ENCODE data around the gene HOXD11. TPM values are rescaled to one million over a fixed set of nuclear protein-coding genes. Genes with fewer than 3 reads are reported as not detected.

The HOXD11 gene
- total RNA-seq, 1 experiment from 2014 or later = not detected

DNA sequence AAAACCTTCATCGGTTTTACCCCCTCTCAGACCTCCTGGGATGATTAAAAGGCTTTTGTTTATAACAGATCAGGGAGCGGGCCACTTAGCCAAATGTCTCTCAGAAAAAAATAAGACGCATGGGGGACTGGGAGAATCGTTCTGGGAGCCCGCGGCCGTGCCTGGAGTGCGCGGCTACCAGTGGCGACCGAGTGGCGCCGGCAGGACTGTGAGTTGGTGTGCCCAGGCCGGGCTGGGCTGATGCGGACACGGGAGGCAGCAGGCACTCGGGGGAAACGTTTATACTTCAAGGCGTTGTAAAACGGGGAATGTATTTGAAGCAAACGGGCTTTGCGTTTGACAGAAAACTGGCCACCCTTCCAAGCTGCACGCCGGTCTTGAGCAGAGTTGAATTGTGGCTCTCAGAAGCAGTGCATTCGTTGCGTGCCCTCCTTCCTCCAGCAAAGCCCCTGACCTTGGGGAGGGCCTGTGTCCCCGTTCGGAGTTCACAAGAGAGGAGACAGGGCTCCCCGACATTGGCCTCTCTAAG lies 4.8 kb downstream of the HOXD11 start:
- Histone ChIP-seq H3K36me3 (no peaks in the 10 kb centered on the region), H3K9me3 (replicated peaks) (peaks cover 4% of the 10 kb centered on the region; the same call in 1 of the 2 replicates), H3K4me3 (no peak overlapping the region), H3K27me3 (replicated peaks) (peaks cover 73% of the 10 kb centered on the region), H3K4me1 (replicated peaks) (peaks cover 8% of the 10 kb centered on the region), H3K27ac (no peak overlapping the region)
- DNase-seq (ENCODE audit: low read depth in 1 of 2, low spot score in 2 of 2) = no peak

DNA sequence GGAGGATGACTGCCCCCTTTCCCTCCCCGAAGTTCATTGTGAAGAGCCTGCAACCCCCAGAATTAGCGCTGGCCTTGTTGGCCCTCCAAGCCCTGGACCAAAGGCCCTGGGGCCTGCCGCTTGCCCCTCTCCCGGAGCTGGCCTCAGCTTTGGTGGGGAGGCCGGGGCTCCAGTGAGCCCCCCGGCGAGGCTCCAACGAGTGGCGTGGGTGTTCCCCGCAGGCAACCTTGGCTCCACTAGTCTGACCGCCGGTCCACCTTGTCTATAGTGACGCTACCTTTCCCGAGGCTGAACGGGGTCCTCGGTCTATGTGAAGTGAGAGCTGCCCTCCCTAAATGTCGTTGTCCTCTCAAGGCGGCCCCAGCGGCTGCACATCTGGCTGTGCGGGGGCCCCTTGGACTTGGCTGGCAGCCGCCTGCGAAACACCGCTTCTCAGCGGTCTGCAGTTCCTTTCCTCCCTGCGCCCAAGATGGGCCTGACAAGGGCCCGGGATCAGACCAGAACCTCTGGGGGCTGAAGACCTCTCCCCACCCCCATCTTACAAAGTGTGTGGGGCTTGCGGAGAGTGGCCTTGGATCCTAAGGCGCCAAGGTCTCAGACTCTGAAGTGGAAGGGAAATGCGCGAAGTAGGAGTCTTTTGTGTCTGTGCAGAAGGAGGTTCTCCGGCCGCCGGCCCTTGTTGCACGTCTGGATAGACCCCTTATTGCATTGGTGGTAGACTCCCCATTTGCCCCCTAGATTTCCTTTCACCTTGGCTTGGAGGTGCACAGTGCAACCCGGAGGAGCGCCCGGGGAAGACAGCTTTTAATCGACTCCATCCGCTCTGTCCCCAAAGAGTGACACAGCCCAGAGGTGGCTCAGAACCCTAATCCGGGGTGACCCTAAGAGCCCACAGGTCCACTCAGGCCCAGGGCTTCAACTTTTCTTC lies 5.6 kb downstream of the HOXD11 start:
- DNase-seq (ENCODE audit: low read depth in 1 of 2, low spot score in 2 of 2) = no peak
- Histone ChIP-seq H3K9me3 (replicated peaks) (no peaks in the 10 kb centered on the region), H3K27ac (no peak overlapping the region), H3K4me1 (replicated peaks) (peaks cover 3% of the 10 kb centered on the region), H3K4me3 (no peak overlapping the region), H3K36me3 (no peaks in the 10 kb centered on the region), H3K27me3 (replicated peaks) (peaks cover 76% of the 10 kb centered on the region)

DNA sequence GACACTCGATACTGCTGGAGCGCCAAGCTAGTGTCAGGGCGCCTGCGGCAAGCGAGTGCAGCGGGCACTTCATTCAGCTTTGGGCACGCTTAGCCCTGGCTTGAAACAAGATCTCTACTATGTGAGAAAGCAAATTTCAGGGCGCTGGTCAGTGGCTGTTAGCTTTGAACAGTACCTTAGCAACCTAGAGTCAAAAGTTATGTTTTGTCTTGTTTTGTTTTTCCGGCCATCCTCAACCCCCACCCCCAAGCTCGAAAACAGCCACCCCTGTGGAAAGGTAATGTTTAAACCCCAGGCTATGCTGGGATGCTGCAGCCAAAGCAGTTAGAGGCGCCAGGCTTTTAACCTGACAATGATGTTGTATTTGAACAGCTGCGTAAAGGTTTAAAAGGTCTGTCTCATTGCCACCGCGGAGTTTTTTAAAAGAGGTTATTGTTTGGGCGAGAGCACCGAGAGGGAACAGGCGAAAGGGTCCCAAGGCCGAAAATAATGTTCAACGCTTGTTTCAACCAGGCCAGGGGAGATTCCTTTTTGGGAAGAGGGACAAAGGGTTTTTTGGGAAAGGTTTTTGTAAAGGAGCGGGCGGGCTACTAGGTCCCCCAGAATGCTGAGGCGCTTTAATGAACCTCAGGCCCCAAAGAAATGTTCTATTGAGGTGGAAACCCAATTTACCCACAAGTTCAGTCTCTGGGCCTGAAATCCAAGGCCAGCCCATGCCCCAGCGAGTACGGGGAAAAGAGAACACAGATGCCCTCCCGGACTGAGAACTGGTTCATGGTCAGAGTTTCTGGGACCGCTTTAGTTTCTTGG lies 7.2 kb downstream of the HOXD11 start:
- no peak for DNase-seq (ENCODE audit: low read depth in 1 of 2, low spot score in 2 of 2)
- H3K4me3 ChIP-seq = no peak overlapping the region
- no peaks in the 10 kb centered on the region; the same call in 1 of the 2 replicates for H3K4me1 ChIP-seq (replicated peaks)
- no peak overlapping the region for H3K27ac ChIP-seq
- H3K27me3 ChIP-seq (replicated peaks) = peaks cover 74% of the 10 kb centered on the region
- no peaks in the 10 kb centered on the region for H3K36me3 ChIP-seq
- H3K9me3 ChIP-seq (replicated peaks) = no peaks in the 10 kb centered on the region

DNA sequence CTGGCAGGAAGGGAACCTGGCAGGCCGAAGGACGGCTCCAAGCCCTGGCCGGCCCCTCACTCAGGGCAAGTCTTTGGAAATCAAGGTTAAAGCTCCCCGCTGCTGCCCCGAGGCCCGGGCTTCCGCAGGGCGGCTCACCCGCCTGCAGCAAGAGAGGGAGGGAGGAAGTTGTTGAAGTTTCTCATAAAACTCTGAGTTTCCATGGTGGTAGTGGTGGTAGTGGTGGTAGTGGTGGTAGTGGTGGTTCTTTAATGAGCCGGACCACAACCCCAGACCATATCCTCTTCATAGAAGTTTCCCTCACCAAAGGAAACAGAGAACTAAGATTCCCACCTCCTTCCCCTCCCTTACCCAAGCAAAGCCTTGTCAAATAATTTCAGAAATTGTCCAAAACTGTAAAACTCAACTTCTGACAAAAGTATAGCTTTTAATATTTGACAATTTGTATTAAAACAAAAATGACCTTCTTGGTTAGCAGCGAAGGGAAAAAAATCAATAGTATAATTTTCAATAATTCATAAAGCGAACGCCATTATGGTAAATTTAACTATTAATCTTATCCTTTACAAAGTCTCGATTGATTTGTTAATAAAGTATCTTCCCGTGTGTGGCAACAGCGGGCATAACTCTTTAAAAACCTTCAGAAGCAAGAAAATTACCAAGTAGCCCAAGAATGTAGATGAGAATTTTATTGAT lies 8.0 kb downstream of the HOXD11 start:
- no peak for DNase-seq (ENCODE audit: low read depth in 1 of 2, low spot score in 2 of 2)
- Histone ChIP-seq H3K4me1 (replicated peaks) (no peaks in the 10 kb centered on the region; the same call in 1 of the 2 replicates), H3K4me3 (no peak overlapping the region), H3K9me3 (replicated peaks) (no peaks in the 10 kb centered on the region), H3K27ac (no peak overlapping the region), H3K36me3 (no peaks in the 10 kb centered on the region), H3K27me3 (replicated peaks) (peaks cover 70% of the 10 kb centered on the region)

DNA sequence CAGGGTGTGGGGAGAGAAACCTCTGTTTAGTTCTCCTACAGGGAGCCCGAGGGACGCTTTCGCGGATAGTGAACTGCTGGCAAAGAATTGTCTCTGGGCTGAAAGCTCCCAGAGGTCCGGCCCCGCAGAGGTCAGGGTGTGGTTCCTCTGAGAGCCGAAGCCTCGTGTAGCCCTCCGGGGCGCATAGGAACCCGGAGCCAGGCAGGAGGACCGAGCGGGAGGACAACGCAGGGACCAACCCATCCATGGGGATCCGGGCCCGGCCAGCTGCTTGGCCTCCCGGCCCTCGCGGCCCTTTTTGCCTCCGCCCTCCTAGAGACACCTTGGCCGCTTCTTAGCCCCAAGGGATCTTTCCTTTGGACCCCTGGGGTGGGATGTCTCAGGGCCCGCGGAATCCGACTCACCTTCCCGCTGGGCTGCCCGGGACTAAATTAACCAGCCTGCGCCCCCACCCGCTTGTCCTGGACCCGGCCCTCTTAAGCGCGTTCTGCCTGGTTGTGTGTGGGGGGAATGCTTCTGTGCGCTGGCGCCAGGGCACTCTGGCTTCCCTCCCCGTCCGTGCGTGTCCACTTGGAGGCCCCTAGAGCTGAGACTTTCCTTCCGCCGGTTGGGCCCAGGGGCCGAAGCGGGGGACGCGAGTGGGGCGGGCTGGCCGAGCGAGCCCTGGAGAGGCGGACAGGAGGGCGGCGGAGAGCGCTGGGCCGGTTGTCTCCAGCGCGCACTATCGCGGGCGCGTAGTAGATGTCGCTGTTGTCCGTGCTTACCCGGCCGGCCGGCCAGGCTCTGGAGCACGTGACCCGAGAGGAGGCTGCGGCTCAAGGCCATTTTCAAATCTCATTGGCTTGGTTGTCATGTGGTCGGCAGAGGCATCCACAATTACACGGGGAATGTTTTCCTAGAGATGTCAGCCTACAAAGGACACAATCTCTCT lies 9.1 kb downstream of the HOXD11 start, which contains the start of gene HOXD10:
Gene HOXD10, plus strand, starts transcription at position 896 of the 931 bp plus-strand sequence. CDS start 56 bp downstream, outside the sequence.
- Histone ChIP-seq H3K27me3 (replicated peaks) (peaks cover 63% of the 10 kb centered on the region), H3K36me3 (no peaks in the 10 kb centered on the region), H3K9me3 (replicated peaks) (no peaks in the 10 kb centered on the region), H3K27ac (no peak within 1 kb of the TSS), H3K4me1 (replicated peaks) (no peaks in the 10 kb centered on the region; the same call in 1 of the 2 replicates), H3K4me3 (no peak within 1 kb of the TSS)
- no peak for DNase-seq (ENCODE audit: low read depth in 1 of 2, low spot score in 2 of 2)

DNA sequence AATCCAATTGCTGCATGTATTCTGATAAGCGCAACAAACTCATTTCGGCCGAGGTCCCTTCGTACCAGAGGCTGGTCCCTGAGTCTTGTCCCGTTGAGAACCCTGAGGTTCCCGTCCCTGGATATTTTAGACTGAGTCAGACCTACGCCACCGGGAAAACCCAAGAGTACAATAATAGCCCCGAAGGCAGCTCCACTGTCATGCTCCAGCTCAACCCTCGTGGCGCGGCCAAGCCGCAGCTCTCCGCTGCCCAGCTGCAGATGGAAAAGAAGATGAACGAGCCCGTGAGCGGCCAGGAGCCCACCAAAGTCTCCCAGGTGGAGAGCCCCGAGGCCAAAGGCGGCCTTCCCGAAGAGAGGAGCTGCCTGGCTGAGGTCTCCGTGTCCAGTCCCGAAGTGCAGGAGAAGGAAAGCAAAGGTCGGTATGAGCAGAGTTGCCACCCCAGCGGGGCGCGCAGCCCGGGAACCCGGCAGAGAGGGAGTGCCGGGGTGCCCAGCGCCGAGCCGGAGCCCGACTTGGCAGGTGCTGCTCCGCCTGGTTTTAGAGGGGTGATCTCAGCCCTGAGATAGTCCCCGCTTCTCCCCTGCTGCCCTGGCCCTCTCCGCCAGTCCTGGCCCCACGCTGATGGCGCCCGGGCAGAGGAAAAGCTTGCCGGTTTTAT lies 10.2 kb downstream of the HOXD11 start:
- Histone ChIP-seq H3K27ac (no peak overlapping the region), H3K4me3 (no peak overlapping the region), H3K36me3 (no peaks in the 10 kb centered on the region), H3K4me1 (replicated peaks) (peaks cover 4% of the 10 kb centered on the region; the same call in 1 of the 2 replicates), H3K27me3 (replicated peaks) (peaks cover 59% of the 10 kb centered on the region), H3K9me3 (replicated peaks) (no peaks in the 10 kb centered on the region)
- no peak for DNase-seq (ENCODE audit: low read depth in 1 of 2, low spot score in 2 of 2)

DNA sequence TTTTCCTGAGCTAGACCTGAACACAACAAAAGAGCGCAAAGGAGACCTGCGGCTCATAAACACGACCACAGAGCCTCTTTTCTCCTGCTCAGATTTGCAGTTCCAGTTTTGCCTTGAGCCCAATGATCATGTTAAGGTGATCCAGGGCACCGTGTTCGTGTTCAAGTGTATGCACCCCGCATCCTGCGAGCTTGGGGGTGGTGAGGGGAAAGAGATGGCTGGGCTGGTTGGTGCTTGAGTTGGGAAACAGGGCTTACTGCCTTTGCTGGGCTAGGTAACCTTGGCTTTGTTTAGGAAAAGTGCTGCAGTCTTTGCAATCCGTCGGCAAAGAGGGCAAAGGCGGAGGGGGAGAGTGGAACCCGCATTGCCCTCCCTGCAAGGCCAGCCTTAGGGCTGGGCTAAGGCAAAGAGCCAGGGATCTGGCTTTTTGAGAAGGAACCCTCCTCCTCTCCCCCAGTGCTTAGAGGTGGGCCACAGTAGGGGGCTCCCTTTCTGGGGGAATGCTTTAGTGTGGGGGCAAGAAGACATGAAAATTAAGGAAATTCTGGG lies 10.8 kb downstream of the HOXD11 start:
- Histone ChIP-seq H3K4me1 (replicated peaks) (peaks cover 5% of the 10 kb centered on the region), H3K36me3 (no peaks in the 10 kb centered on the region), H3K27me3 (replicated peaks) (peaks cover 58% of the 10 kb centered on the region), H3K4me3 (no peak overlapping the region), H3K9me3 (replicated peaks) (no peaks in the 10 kb centered on the region), H3K27ac (no peak overlapping the region)
- no peak for DNase-seq (ENCODE audit: low read depth in 1 of 2, low spot score in 2 of 2)

DNA sequence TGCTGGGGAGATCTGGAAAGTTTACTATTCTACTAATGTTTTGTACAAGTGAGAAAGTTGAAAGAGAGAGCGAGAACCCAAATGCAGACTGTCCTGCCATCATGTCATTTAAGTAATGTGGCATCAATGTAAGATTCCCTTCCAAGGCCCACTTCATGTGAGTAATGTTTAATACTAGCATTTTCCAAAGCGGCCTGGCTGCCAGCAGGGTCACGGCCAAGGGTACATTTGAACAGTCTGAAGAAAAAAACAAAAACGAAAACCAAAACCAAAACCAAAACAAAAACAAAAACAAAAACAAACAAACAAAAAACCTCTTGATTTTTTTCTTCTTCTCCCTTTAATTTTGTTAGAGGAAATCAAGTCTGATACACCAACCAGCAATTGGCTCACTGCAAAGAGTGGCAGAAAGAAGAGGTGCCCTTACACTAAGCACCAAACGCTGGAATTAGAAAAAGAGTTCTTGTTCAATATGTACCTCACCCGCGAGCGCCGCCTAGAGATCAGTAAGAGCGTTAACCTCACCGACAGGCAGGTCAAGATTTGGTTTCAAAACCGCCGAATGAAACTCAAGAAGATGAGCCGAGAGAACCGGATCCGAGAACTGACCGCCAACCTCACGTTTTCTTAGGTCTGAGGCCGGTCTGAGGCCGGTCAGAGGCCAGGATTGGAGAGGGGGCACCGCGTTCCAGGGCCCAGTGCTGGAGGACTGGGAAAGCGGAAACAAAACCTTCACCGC lies 11.7 kb downstream of the HOXD11 start:
- no peak for DNase-seq (ENCODE audit: low read depth in 1 of 2, low spot score in 2 of 2)
- Histone ChIP-seq H3K9me3 (replicated peaks) (no peaks in the 10 kb centered on the region), H3K36me3 (no peaks in the 10 kb centered on the region), H3K4me3 (no peak overlapping the region), H3K4me1 (replicated peaks) (peaks cover 10% of the 10 kb centered on the region), H3K27me3 (replicated peaks) (peaks cover 54% of the 10 kb centered on the region), H3K27ac (no peak overlapping the region)

DNA sequence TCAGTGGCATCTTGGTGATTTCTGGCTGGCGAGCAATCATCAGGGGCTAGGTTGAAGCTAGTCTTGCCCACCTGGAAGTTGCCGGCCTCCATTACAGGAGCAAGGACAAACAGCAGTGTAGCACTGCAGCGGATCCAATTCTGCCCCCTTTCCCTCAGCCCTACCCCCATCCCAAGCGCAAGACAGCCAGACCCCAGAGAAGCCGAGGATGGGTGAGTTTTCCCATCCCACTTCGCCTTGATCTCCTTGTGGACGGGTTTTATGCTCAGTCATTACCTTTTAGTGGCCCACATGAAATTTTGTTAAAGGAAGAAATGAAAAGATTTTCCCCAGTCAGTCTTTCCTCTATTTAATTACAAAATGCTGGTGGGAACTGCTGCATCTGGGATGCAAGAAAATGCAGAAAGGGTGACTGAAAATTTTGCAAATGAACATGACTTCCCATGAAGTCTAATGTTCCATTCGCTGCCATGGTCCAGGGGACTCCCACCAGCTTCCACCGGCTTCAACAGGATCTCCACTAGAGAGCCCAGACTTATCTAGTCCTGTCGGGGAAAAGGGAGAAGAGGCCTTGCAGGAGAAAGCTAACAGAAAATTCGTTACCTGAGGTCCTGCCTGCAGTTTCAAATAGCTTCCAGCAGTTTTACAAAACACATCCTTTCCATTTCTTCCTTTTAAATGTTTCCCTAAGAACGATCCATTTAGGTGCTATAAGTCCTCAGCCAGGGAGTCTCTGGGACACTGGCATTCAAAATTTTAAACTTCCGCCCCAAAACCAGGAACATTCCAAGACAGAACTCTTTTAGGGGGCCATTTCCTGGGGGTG lies 13.5 kb downstream of the HOXD11 start:
- no peak overlapping the region for H3K4me3 ChIP-seq
- DNase-seq (ENCODE audit: low read depth in 1 of 2, low spot score in 2 of 2) = no peak

DNA sequence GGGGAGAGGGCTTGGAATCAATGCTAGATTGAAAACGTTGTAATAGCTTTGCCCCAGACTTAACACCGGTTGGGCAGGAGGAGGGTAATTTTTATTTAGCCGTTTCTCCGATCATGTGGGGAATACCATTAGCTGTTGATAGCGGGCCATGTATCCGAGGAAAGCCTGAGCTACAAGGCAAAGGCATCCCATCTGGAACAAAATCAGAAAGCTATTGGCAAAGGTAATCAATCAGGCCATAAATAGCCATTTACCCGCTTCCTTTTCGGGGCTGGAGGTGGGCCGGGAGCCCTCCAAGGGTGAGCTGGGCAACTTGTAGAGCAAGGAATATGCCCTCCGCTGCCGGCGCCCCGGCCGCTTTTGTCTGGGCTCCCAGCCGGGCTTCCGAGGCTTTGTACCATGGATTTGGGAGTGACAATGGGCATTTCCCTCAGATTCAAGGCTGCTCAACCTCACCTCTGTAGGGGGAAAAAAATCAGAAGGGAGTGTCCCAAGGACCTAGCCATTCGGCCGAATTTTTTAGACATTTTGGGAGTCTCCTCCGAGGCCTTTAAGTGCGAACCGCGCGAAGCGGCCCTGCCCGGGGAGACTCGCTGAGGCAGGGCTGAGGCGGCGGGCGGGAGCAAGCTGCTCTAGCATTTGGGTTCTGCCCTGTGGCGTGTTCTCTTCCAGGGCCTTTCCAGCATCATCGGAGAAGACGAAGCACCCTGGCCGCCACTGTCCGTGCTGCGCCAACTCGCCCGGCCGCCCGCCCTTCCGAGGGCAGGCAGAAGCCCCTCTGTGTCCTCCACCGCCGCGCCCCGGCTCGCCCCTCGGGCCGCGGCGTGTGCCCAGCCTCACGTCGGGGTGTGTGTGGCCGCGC lies 14.3 kb downstream of the HOXD11 start:
- no peak for DNase-seq (ENCODE audit: low read depth in 1 of 2, low spot score in 2 of 2)
- Histone ChIP-seq H3K4me3 (peak overlapping the region; percentile 49), H3K36me3 (no peaks in the 10 kb centered on the region), H3K9me3 (replicated peaks) (no peaks in the 10 kb centered on the region), H3K27ac (no peak overlapping the region), H3K27me3 (replicated peaks) (peaks cover 34% of the 10 kb centered on the region), H3K4me1 (replicated peaks) (peaks cover 10% of the 10 kb centered on the region)

More for the DNA sequence above, 13.5 kb downstream of the HOXD11 start:
- Histone ChIP-seq H3K27ac (no peak overlapping the region), H3K4me1 (replicated peaks) (peaks cover 10% of the 10 kb centered on the region), H3K36me3 (no peaks in the 10 kb centered on the region), H3K27me3 (replicated peaks) (peaks cover 41% of the 10 kb centered on the region), H3K9me3 (replicated peaks) (no peaks in the 10 kb centered on the region)

Measured in SJSA1 (cell line).